ENCODE results near the gene DLGAP1.

Gene DLGAP1

GRCh38 chr18:3867236-3867635 is 587.9 kb downstream of the DLGAP1 start:
- no peak for TF ChIP-seq CTCF (IDR thresholded peaks at IDR 0.05)
- no peak overlapping the region for H3K27ac ChIP-seq
- DNase-seq (ENCODE audit: low spot score), result no peak

GRCh38 chr18:3864669-3865298 is 590.3 kb downstream of the DLGAP1 start:
- no peak for TF ChIP-seq CTCF (IDR thresholded peaks at IDR 0.05)
- no peak overlapping the region for H3K27ac ChIP-seq
- no peak overlapping the region for H3K4me3 ChIP-seq

More at GRCh38 chr18:3867236-3867635, 587.9 kb downstream of the DLGAP1 start:
- no peak overlapping the region for H3K4me3 ChIP-seq

GRCh38 chr18:3863593-3863992 is 591.5 kb downstream of the DLGAP1 start:
- Histone ChIP-seq H3K27ac (no peak overlapping the region), H3K4me3 (no peak overlapping the region)
- no peak for DNase-seq (ENCODE audit: low spot score)
- TF ChIP-seq CTCF (IDR thresholded peaks at IDR 0.05), result no peak

More at GRCh38 chr18:3864669-3865298, 590.3 kb downstream of the DLGAP1 start:
- no peak for DNase-seq (ENCODE audit: low spot score)

- Histone ChIP-seq H3K27ac (no peak overlapping the region), H3K4me3 (no peak overlapping the region)
- TF ChIP-seq CTCF (IDR thresholded peaks at IDR 0.05), result no peak
- DNase-seq (ENCODE audit: low spot score), result no peak
These were observed 592.1 kb downstream of the DLGAP1 start for GRCh38 chr18:3863006-3863405.

- no peak overlapping the region for H3K27ac ChIP-seq
- DNase-seq (ENCODE audit: low spot score), result no peak
- no peak for TF ChIP-seq CTCF (IDR thresholded peaks at IDR 0.05)
- no peak overlapping the region for H3K4me3 ChIP-seq
These were observed 593.6 kb downstream of the DLGAP1 start for GRCh38 chr18:3861495-3861894.

GRCh38 chr18:3857544-3857943 is 597.6 kb downstream of the DLGAP1 start:
- Histone ChIP-seq H3K27ac (no peak overlapping the region), H3K4me3 (no peak overlapping the region)
- no peak for DNase-seq (ENCODE audit: low spot score)
- TF ChIP-seq CTCF (IDR thresholded peaks at IDR 0.05), result no peak

GRCh38 chr18:3855966-3856365 is 599.1 kb downstream of the DLGAP1 start:
- no peak for DNase-seq (ENCODE audit: low spot score)
- Histone ChIP-seq H3K4me3 (no peak overlapping the region), H3K27ac (no peak overlapping the region)
- no peak for TF ChIP-seq CTCF (IDR thresholded peaks at IDR 0.05)
